IPS-18c (cell line): ENCODE data around the gene HM13.
"Not testable (repeated sequence)": the region's sequence is repeated elsewhere in the genome, so short reads cannot be mapped to it uniquely, and the experiment has no call there.

Experiments
- H3K4me3 ChIP-seq: 2 replicates; pipeline ENCODE4 v1.7.0; 2013; ENCODE audit warnings: low read depth, mild to moderate bottlenecking, low read length, moderate library complexity; ENCODE audit not compliant: insufficient read depth
- H3K9me3 ChIP-seq: one replicate; pipeline ENCODE4 v1.6.1; 2013; ENCODE audit warnings: mild to moderate bottlenecking, low read length, moderate library complexity; ENCODE audit not compliant: control insufficient read depth, insufficient read depth

The HM13 gene

DNA sequence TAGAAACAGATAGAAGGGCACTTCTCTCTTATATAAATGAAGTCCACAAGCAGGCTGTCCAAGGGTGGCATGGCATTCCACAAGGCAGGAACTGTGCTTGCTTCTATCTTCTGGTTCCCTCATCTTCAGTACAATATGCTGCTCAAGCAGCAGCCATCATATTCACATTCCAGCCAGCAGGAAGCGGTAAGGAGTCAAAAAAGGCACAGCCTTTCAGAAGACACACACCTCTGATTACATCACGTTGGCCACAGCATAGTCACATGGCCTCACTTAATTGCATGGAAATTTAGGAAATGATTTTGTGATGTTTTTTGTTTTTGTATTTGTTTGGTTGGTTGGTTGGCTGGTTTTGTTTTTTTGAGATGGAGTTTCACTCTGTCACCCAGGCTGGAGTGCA lies 20.1 kb upstream of the HM13 start:
- no peaks in the 10 kb centered on the region for H3K9me3 ChIP-seq
- no peak overlapping the region for H3K4me3 ChIP-seq

- Histone ChIP-seq H3K4me3 (no peak overlapping the region), H3K9me3 (no peaks in the 10 kb centered on the region)
Observed at GRCh38 chr20:31496761-31497295, 17.4 kb upstream of the HM13 start.

DNA sequence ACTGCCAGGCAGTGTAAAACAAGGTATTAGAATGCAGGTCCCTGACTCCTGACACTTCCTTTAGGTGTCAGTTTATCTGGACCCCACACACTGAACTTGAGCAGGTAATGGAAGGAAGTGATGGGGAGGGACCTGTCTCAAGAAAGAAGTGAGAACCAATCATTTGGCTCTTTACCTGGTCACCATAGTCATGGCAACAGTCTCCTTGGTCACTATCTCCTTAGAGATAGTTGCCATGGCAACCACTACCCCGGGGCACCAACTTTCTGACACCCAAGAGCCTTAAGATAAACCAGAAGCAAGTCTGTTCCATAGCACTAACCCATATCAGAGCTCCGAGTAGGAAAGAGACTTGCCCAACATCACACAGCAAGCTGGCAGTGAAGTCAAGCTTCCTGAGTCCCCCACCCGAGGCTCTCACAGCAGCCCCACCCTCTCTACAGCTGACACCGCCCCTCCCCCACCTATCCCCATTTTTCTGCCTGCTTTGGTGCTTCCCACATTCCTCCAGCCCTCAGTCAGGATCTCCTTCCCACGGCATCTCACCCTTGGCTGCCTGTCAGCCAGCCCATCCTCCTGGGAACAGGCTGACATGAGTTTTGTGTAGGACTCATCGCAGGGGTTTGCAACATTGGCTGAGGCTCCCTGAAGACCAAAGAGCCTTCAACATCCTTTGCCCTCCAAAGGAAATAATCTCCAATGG lies 16.3 kb upstream of the HM13 start:
- Histone ChIP-seq H3K9me3 (no peaks in the 10 kb centered on the region), H3K4me3 (no peak overlapping the region)

DNA sequence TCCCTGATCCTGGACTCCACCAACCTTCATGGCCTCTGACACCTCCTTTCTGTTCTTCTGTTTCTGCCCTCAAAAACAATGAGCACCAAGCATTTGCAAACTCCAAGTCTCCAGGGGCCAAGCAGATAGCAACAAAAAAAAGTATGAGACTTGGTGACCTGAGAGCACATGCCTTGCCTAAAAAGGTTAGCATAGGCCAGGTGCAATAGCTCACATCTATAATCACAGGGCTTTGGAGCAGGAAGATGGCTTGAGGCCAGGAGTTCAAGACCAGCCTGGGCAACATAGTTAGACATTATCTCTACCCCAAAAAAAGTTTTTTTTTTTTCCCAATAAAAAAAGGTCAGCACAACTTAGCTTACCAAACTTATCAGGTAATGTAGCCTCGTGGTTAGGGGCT lies 13.7 kb upstream of the HM13 start:
- H3K4me3 ChIP-seq = no peak overlapping the region
- no peaks in the 10 kb centered on the region for H3K9me3 ChIP-seq

DNA sequence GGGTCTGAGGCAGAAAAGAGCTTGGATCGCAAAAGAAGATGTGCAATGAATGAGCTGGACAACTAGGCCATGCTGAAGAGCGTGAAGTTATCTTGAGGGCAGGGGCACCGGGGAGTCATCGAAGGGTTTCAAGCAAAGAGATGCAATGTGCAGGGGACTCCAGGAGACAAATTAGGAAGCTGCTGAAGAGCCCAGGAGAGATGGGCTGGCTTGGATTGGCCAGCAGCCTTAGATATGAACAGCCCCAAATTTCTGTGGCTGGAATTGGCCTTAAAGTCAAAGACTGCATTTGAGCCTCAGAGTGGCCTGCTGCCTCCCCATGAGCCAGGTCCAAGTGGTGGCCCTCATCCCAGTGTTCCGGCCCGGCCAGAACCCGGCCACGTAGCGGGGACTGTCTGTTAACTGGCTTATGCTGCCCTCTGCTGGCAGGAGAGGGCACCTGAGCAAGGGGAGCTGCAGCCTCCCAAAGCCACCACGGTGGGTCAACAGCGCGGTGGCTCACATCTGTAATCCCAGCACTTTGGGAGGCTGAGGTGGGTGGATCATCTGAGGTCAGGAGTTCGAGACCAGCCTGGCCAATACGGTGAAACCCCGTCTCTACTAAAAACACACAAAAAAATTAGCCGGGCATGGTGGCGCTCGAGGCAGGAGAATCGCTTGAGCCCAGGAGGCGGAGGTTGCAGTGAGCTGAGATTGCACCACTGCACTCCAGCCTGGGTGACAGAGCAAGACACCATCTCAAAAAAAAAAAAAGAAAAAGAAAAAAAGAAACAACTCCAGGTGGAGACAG lies 11.2 kb upstream of the HM13 start:
- not testable (repeated sequence) for H3K4me3 ChIP-seq, H3K9me3 ChIP-seq

GRCh38 chr20:31505903-31506302 lies 8.3 kb upstream of the HM13 start:
- H3K4me3 ChIP-seq = no peak overlapping the region
- no peaks in the 10 kb centered on the region for H3K9me3 ChIP-seq

DNA sequence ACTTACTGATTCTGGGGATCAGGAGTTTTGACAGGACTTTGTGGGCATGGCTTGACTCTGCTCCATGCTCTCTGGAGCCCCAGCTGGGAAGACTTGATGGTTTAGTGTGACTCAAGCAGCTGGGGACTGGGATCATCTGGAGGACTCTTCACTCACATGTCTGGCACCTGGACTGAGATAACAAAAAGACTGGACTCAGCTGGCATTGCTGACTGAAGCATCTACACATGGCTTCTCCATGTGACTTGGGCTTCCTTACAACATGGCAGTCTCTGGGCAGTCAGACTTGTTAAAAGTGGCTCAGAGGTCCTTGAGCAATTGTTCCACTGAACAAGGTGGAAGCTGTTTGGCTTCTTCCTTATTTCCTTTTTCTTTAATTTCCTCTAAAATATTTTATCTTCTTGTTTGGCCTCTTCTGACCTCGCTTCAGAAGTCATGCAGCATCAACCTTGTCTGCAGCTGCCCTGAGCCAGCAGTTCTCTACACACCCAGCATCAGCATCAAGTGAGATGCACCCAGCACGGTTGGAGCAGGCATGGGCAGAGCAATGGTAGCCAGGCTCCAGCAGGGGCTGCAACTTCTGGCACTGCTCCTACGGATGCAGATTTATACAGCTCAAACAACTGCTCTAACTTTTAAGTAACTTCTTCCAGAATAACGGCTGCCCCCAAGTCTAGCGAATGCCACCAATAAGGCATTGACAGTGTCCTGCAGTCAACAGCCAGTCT lies 5.6 kb upstream of the HM13 start:
- no peaks in the 10 kb centered on the region for H3K9me3 ChIP-seq
- H3K4me3 ChIP-seq = no peak overlapping the region

DNA sequence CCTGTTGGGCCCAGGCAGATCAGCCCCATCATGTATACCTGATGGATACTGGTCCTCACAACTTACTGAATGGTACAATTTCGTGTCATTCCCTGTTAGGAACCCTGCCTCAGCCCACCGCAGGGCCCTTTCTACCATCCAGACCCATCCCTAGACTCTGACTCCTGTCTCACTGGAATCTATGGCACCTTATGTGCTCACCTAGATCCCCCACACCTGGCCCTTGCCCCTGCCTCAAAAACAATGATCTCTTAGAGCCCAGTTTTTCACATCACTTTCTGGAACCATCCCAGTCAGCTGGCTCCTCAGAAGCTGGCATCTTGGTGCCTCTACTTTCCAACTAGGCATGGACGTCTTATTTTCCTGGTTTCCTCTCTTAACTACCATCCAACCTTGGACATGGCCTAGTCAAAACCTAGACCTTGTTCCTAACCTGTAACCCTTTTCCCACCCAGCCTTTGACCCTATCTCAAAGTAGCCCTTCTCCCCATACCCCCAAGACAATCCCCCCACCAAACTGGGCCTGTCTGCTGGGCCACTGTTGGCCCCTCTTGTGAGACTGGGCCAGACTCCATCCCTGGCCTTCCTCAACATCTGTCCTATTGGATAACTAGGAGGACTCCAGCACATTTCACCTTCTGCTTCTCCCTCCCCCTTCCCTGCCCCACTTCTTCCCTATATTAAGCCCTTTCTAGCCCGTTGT lies 981 bp downstream of the HM13 start:
- H3K9me3 ChIP-seq = no peaks in the 10 kb centered on the region

DNA sequence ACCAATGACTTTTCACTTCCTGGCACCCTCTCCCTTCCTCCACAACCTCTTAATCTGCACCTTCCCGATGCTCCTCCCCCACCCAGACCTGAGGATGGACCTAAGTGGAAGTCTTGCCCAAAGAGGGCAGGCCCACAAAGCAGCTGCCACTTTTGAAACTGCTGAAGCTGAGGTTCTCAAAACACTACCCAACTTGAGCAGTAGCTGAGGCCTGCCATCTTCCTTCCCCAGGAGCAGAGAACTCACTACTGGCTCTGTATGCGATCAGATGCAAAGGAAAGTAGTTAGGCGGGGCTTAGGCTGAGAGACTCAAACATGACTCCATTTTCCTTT lies 1.5 kb downstream of the HM13 start:
- Histone ChIP-seq H3K4me3 (peak overlapping the region; percentile 83), H3K9me3 (no peaks in the 10 kb centered on the region)

More for the DNA sequence above, 981 bp downstream of the HM13 start:
- peak overlapping the region; percentile 83 for H3K4me3 ChIP-seq

DNA sequence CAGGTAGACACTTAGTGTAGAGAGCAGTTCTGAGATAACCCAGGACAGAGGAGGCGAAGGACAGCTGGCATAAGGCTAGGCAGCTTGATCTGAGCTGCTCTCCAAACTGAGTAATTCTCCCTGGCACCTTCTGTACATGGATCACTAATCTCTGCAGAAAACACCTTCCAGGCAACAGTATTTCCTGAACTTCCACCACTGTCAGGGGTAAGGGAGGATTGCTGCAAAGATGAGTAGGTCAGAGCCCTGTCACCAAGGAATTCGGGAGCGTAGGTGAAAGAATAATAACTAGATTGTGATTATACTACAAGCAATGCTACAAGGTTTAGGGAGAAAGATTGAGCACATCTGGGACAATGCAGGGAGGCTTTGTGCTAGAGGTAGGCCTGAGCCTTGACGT lies 1.9 kb downstream of the HM13 start:
- Histone ChIP-seq H3K9me3 (no peaks in the 10 kb centered on the region), H3K4me3 (no peak overlapping the region)

DNA sequence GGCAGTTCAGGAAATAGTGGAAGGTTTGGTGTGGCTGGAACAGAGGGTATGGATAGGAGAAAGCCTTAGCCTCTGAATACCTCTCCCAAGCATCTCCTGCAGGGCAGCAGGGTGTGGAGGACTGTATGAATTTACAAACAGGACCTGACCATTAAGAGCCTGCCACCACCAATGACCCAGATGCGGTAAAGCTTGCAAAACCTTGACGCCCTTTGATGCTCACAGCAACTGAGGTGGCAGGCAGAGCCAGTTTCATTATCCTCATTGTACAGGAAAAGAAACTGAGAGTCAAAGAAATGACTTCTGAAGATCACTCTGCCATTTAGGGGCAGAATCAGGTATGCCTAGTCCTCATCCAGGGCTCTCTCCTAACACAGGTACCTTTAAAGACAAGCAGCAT lies 2.4 kb downstream of the HM13 start:
- no peaks in the 10 kb centered on the region for H3K9me3 ChIP-seq
- no peak overlapping the region for H3K4me3 ChIP-seq

GRCh38 chr20:31517373-31517772 lies 3.1 kb downstream of the HM13 start:
- Histone ChIP-seq H3K9me3 (no peaks in the 10 kb centered on the region), H3K4me3 (no peak overlapping the region)

GRCh38 chr20:31521267-31521666 lies 7.0 kb downstream of the HM13 start:
- not testable (repeated sequence) for H3K9me3 ChIP-seq, H3K4me3 ChIP-seq

DNA sequence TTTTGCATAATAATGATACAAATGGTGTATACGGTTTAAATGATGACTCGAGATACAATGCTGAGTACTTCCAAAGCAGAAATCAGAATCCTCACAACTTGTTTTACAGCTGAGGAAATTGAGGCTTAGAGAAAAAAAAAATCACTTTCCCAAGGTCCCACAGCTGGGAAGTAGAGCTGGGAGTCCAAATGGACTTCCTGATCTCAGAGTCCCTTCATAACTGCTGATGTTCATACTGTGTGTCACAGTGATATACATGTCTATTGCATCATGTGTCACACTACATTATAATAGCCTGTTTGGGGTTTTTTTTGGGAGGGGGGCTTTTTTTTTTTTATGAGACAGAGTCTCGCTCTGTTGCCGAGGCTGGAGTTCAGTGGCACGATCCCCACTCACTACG lies 8.5 kb downstream of the HM13 start:
- H3K9me3 ChIP-seq = no peaks in the 10 kb centered on the region
- H3K4me3 ChIP-seq = no peak overlapping the region

DNA sequence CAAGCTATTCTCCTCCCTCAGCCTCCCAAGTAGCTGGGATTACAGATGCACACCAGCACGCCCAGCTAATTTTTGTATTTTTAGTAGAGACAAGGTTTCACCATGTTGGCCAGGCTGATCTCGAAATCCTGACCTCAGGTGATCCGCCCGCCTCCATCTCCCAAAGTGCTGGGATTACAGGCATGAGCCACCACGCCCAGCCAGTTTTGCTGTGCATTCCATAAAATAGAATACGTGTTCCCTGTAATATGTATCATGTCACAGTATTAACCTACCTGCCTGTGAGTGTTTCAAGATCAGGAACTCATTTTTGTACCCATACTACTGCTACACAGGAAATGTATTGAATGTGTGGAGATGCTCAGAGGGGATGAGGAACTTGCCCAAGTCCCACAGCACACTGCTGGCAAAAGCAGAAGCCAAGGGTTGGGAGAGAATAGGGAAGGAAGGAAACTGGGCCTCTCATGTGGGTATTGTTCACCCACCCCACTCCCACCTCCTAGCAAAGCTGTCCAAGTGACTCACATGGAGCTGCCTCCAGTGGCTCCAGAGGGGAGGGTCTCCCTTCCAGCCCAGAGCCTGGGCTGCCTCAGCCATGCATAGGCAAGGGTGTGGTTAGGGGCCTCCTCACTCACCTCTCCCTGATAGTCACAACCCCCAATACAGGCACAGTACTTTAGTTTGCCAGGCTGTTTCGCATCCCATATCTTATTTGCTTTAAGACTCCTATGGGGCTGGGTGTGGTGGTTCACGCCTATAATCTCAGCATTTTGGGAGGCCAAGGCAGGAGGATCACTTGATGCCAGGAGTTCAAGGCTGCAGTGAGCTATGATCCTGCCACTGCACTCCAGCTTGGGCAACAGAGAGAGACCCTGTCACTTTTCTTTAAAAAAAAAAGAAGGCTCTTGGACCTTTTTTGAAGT lies 9.4 kb downstream of the HM13 start:
- H3K9me3 ChIP-seq = no peaks in the 10 kb centered on the region
- H3K4me3 ChIP-seq = no peak overlapping the region

- Histone ChIP-seq H3K9me3 (no peaks in the 10 kb centered on the region), H3K4me3 (no peak overlapping the region)
Observed at GRCh38 chr20:31527266-31527665, 13.0 kb downstream of the HM13 start.
